DOHH2 (cell line): Measurements from ENCODE around the gene MGMT.

ENCODE experiments used
- CTCF ChIP-seq: fragments of 200-600 bp; sonication (generic); IDR thresholded peaks from one replicate; pipeline ENCODE4 v1.5.1; 2014; ENCODE audit warnings: antibody characterized with exemption, mild to moderate bottlenecking, low read depth, low read length; ENCODE audit not compliant: poor library complexity, severe bottlenecking
- EZH2phosphoT487 ChIP-seq: fragments of 200-600 bp; sonication (generic); IDR thresholded peaks from 2 replicates; pipeline ENCODE4 v1.6.1; 2017; ENCODE audit warnings: borderline replicate concordance, mild to moderate bottlenecking, antibody characterized with exemption, low read length, moderate library complexity, mixed read lengths

DNA sequence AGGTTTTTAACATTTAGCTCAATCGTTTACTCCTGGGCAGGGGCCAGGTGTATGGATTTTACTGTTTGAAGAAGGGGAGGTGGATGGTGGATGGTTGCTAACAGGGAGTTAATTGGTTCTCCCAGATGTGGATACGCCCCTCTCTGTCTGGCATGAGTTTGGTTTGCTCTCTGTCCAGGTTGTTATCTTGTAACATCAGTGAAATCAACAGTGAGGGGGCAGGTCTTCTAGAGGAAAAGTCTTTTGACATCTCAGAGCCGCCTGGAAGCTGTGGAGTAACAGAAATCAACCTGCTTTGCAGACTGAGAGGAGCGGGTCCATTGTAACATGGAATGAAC, 243.4 kb downstream of the MGMT start:
- TF ChIP-seq CTCF (no peak), EZH2phosphoT487 (no peak)
